Activated T-cell treated with anti-CD3 and anti-CD28 coated beads for 4 hours (primary cell): ENCODE data around the gene RAB11B.
A peak's percentile ranks its signal among the peaks of the same experiment; 100 is the strongest.
"Not testable (repeated sequence)": the region's sequence is repeated elsewhere in the genome, so short reads cannot be mapped to it uniquely, and the experiment has no call there.

Source experiments
- DNase-seq: peaks from one replicate; pipeline ENCODE4 v3.0.0-alpha.2; 2020

The RAB11B gene

DNA sequence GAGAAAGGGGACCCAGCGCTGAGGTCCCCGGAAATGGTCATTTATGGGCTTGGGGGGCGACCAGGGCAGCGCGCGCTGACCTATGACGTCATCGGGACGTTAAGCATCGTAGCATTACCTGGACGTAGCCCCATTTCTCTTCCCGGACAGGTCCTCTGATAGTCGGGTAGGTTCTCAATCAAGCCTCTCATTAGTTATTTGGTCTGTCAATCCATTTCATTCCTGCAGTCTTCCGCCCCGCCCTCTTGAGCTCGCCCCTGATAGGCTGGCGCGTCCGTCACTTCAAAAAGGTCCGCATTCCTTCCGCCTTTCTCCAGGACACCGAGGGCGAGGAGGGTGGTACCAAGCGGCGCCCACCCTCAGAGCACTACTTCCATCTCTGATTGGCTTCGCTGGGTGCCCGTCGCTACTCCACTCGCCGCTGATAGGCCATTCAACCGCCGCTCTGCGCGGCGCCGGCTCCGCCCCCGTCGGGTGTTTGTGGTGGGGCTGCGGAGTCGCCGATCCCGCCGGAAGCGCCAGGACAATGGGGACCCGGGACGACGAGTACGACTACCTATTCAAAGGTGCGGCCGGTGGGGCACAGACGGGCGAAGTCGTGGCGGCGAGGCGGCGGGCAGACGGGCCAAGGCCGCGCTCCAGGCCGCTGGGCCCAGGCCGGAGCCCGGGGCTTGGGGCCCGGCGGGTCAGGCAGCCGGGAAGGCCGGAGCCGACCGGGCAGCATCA is at the start of gene RAB11B:
TSS of gene RAB11B (plus strand) at position 470 of the 726 bp plus-strand sequence. CDS start at position 527, 57 bp downstream.
- DNase-seq = peak; percentile 96

- DNase-seq = not testable (repeated sequence)
Observed at GRCh38 chr19:8341504-8341903, 48.7 kb upstream of the RAB11B start.

GRCh38 chr19:8342316-8342683 is 47.9 kb upstream of the RAB11B start:
- no peak for DNase-seq

DNA sequence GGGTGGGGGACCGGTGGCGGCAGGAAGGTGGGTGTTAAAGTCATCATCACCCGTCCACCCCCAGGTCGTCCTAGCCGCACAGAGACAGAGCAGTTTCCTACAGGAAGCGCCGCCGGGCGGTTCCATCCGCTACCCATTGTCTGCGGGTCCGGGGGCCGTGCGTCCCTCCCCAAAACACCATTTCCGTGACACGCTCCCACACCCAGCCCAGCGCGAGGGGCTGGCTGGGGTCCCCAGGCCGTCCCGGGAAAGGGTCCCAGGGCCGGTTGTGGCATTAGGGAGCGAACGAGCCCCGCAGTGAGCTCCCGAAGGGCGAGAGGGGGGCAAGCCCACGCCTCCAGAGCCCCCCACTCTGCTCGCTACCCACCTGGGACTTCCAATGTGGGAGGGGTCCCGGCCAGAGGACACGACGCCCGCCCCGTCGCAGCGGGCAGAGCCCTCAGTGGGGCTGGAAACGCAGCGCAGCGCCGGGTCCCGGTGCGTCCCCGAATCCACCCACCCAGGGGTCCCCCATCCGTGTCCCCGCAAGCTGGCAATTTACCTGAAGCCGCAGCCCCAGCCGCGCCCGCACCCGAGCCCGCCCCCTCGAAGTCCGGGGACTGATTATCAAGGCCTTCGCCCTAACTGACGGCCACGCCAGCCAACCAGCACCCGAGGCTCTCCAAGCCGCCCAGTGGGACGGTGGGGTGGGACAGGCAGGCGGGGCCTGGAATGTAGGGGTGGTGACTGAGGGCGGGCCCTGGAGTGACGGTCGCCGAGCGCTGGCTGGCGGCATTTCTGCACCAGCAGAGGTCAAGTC is 47.3 kb upstream of the RAB11B start, which contains the start of gene KANK3:
TSS of gene KANK3 (minus strand) at position 579 of the 799 bp plus-strand sequence. CDS start 5,434 bp downstream, outside the sequence.
- peak; percentile 86 for DNase-seq

DNA sequence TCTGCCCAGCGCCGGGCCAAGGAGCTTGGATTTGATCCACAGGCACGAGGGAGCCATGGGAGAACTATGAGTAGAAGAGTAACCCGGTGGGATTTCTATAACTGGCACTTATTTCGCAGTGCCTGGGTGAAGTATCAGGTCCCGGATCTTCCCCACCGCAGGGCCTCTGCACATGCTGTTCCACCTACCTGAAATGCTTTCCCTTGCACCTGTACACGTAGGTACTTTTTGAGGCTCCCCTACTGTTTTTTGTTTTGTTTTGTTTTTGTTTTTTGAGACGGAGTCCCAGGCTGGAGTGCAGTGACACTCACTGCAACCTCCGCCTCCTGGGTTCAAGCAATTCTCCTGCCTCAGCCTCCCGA is 46.7 kb upstream of the RAB11B start:
- no peak for DNase-seq

GRCh38 chr19:8349629-8350372 is 40.4 kb upstream of the RAB11B start:
- not testable (repeated sequence) for DNase-seq

DNA sequence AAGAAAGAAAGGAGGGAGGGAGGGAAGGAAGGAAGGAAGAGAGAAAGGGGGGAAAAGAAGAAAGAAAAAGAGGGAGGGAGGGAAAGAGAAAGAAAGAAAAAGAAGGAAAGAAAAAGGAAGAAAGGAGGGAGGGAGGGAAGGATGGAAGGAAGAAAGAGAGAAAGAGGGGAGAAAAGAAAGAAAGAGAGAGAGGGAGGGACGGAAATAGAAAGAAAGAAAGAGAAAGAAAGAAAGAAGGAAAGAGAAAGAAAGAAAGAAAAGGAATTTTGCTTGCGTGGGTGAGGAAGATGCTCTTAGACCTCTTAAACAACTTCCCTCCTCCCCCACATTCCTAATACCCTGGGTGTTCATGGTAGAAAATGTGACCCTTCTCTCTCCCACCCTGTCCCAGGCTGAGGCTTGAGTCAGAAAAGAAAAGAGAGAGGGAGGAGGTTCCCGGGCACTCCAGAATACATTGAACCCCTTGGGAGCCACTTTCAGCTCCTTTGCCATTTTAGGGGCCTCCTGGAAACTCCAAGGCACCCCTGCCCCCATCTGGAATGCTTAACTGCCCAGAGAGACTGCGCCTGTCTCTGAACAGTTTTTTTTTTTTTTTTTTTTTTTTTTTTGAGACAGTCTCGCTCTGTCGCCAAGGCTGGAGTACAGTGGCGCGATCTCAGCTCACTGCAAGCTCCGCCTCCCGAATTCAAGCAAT is 37.9 kb upstream of the RAB11B start:
- no peak for DNase-seq

GRCh38 chr19:8352845-8353244 is 37.3 kb upstream of the RAB11B start:
- not testable (repeated sequence) for DNase-seq

- DNase-seq = no peak
Observed at GRCh38 chr19:8355631-8356402, 34.3 kb upstream of the RAB11B start.

DNA sequence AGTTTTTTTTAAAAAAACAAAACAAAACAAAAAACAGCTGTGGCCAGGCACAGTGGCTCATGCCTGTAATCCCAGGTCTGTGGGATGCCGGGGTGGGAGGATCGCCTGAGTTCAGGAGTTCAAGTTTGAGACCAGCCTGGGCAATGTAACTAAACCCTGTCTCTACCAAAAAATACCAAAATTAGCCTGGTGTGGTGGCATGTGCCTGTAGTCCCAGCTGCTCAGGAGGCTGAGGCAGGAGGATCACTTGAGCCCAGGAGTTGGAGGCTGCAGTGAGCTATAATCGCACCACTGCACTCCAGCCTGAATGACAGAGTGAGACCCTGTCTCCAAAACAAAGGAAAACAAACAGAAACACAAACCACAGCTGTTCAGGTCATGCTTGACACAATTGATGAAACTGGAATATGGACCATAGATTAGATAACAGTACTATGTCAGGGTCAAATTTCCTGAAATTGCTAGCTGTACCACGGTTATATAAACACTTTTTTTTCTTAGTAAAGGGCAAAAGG is 33.1 kb upstream of the RAB11B start:
- DNase-seq = no peak

DNA sequence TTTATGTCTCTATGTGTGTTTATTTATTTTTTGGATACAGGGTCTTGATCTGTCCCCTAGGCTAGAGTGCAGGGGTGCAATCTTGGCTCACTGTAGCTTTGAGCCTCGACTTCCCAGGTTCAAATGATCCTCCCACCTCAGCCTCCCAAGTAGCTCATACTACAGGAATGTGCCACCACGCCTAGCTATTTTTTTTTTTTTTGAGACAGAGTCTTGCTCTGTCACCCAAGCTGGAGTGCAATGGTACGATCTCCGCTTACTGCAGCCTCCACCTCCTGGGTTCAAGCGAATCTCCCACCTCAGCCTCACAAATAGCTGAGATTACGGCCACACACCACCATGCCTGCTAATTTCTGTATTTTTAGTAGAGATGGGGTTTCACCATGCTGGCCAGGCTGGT is 31.2 kb upstream of the RAB11B start:
- DNase-seq = no peak

DNA sequence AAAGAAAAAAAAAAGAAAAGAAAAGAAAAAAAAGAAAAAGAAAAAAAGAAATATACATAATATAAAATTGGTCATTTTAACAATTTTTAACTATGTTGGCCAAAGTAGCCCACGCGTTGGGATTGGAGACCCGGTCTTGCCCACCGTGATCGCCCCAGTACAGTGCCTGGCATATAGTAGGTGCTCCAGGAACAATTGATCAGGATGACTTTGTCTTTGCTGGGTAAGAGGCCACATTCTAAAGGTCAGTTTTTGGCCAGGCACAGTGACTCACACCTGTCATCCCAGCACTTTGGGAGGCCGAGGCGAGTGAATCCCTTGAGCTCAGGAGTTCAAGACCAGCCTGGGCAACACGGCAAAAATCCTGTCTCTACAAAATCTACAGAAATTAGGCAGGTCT is 30.0 kb upstream of the RAB11B start:
- DNase-seq = no peak

DNA sequence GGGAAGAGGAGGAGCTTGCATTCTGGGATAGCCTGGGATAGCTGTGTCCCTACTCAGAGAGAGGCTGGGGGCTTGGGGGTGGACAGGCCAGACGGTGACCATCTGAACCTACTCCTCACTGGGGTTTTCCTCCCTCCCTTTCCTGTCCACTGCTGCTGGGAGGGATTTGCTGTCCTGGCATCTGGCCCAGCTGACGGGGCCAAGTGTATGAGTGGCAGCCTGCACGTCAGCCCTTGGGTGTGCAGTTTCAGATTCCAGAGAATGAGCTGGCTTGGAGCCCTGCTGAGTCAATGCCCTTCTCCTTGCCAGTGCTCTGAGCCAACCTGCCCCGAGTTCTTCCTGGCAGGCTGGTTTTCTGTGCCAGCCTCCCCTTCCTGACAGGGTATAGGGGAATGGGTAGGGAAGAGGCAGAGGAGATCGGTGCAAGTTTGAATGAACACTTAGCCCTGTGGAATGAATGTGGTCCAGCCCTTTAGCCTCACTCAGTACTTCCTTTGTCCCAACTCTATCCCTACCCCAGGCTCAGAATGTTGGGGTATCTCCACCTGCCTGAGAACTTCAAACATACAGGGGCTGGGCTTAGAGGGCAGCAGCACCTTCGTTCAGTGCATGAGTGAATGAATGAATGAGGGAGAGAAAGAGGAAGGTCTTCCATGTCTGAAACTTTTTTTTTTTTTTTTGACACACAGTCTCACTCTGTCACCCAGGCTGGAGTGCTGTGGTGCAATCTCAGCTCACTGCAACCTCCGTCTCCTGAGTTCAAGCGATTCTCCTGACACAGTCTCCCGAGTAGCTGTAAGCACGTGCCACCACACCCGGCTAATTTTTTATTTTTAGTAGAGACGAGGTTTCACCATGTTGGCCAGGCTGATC is 28.0 kb upstream of the RAB11B start:
- no peak for DNase-seq

GRCh38 chr19:8363803-8364771 is 26.1 kb upstream of the RAB11B start, which contains the start of gene ANGPTL4:
Gene ANGPTL4 (plus strand): TSS chr19:8364155. CDS start chr19:8364322, 167 bp downstream.
- DNase-seq = peak; percentile 55

GRCh38 chr19:8366121-8366581 is 24.0 kb upstream of the RAB11B start:
- DNase-seq = no peak

- DNase-seq = no peak
Observed at GRCh38 chr19:8366961-8367326, 23.2 kb upstream of the RAB11B start.

DNA sequence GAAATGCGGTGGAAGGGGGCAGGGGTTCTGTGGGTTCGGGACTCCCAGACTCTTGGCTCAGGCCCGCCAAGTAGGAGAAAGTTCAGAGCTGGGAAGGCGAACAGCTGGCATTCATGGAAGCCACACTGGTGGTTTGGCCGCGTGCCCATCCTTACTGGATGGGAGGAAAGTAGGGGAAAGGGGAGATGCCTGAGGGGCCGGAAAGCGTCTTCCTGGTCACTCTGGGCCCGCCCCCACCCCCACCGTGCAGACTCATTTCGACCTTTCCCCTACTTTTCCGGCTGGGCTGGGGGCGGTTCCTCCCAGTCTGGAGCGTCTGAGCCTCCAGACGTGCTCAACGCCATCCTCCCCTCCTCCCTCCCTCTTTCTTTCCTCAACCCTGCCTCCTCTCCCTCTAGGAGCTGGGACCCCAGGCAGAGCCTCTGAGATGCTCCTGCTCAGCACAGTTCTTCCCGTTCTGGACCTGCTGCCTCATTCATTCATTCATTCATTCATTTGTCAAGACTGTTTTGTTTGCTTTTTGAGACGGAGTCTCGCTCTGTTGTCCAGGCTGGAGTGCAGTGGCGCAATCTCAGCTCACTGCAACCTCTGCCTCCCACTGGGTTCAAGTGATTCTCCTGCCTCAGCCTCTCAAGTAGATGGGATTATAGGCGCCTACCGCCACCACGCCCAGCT is 22.7 kb upstream of the RAB11B start:
- no peak for DNase-seq

- DNase-seq = no peak
Observed at GRCh38 chr19:8370176-8371010, 19.8 kb upstream of the RAB11B start.
